Gastrocnemius medialis (tissue), 4 donors: ENCODE measurements around the gene MBNL2.

Source experiments
- POLR2A ChIP-seq, 2 donors: fragments of 450-650 bp; IDR thresholded peaks; one replicate each; pipeline ENCODE4 v1.6.1; 2017; ENCODE audit warnings: antibody characterized with exemption in 2 of 2, mild to moderate bottlenecking in 2 of 2, moderate library complexity in 2 of 2
- TF ChIP-seq, protein P1 (sequence below), 5 experiments: fragments of 450-650 bp in 3 of 5; fragments of 200-600 bp in 2 of 5; sonication (generic) in 2 of 5; IDR thresholded peaks in 4 of 5; conservative IDR thresholded peaks in 1 of 5; 1 replicate in 4 of 5; 2 replicates in 1 of 5; pipeline ENCODE4 v1.5.1; 2016 to 2019; ENCODE audit warnings: antibody characterized with exemption in 5 of 5, mild to moderate bottlenecking in 3 of 5, moderate library complexity in 3 of 5

- TF ChIP-seq, protein P1, sequence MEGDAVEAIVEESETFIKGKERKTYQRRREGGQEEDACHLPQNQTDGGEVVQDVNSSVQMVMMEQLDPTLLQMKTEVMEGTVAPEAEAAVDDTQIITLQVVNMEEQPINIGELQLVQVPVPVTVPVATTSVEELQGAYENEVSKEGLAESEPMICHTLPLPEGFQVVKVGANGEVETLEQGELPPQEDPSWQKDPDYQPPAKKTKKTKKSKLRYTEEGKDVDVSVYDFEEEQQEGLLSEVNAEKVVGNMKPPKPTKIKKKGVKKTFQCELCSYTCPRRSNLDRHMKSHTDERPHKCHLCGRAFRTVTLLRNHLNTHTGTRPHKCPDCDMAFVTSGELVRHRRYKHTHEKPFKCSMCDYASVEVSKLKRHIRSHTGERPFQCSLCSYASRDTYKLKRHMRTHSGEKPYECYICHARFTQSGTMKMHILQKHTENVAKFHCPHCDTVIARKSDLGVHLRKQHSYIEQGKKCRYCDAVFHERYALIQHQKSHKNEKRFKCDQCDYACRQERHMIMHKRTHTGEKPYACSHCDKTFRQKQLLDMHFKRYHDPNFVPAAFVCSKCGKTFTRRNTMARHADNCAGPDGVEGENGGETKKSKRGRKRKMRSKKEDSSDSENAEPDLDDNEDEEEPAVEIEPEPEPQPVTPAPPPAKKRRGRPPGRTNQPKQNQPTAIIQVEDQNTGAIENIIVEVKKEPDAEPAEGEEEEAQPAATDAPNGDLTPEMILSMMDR (IDR thresholded peaks at IDR 0.05 in 4 of 5, conservative IDR thresholded peaks at IDR 0.05 in 1 of 5): no peak
- no peak for TF ChIP-seq POLR2A (IDR thresholded peaks at IDR 0.05)
Measured at GRCh38 chr13:97221466-97221865, 667 bp upstream of the MBNL2 start.
